Stimulated activated CD4-positive, alpha-beta T cell treated with anti-CD3 and anti-CD28 coated beads, Interleukin-15, amount 100 ng/mL, for 48 hours (primary cell): Measurements from ENCODE around the gene MXD4.
A peak's percentile ranks its signal among the peaks of the same experiment; 100 is the strongest.

Experiments
- DNase-seq, 2 donors: peaks; one replicate each; pipeline ENCODE4 v3.0.0-alpha.2; 2020; ENCODE audit warnings: low read depth in 2 of 2

The MXD4 gene

GRCh38 chr4:2292646-2293108 is 30.8 kb upstream of the MXD4 start:
- no peak for DNase-seq

GRCh38 chr4:2291705-2292645 is 30.1 kb upstream of the MXD4 start:
- DNase-seq: no peak

- DNase-seq: peak; percentile 21 to 37
Measured at GRCh38 chr4:2290974-2291704, 29.2 kb upstream of the MXD4 start.

DNA sequence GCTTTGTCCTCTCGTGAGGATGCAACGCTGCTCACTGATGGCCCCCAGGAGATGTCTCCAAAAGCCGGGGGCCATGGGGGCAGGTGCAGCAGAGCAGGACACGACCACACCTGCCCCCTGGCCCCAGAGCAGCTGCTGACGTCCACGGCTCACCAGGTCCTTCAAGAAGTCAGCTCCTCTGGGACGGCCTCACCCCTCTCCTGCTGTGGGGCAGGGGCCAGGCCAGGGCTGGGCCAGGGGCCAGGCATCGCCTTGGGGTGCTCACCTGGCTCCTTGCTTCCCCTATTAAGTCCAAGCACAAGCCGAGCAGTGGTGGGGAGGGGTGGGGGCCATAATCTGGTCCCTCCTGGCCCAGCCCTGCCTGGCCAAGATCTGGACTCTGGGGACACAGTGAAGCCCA is 28.6 kb upstream of the MXD4 start:
- DNase-seq: no peak

- DNase-seq: no peak
Measured at GRCh38 chr4:2289955-2290333, 28.0 kb upstream of the MXD4 start.

DNA sequence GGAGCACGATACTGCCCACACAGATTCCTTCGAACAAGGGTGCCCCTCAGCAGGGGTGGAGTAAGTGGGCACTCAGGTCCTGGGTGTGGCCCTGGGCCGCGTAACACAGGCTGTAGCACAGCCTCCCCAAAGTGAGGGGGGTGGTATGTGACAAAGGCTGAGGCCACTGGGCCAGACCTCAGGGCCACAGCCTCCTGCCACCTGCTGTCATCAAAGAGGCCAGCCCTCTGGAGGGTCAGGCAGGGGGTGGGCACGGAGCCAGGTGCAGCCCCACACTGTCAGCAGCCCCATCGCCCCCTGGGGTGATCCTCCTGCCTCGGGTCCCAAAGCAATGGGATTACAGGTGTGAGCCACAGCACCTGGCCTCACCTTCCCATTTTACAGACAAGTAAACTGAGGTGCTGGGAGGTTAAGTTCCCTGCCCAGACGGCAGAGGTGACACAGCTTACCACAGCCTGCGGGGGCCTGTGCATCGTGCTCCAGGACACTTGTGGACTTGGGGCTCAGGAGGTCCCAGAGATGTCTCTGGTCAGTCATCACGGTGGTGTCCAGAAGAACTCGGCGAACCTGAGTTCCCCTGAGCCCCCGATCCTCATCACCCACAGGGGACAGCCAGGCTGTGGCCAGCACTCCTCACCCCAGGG is 27.5 kb upstream of the MXD4 start:
- no peak for DNase-seq

DNA sequence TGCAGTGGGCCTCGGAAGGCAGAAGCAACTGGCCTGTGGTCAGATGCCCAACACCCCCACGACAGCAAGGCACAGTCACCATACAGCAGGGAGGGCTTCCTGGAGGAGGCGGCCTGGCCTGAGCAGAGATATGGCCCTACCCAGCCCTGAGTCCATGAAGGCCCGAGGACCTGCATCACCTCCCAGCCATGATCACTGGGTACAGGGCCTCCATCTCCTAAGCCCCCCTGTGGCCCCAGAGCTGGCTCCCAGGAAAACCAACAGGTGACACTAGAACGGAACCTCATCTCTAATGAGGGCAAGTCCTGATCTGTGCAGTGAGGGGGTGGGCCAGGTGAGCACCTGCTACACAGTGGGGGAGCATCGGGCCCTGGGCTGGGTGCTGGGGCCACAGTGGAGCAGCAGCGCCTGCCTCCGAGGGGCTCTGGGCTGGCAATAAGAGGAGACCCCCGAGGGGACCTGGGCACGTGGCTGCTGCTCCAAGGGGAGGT is 26.2 kb upstream of the MXD4 start:
- no peak for DNase-seq

GRCh38 chr4:2287594-2287915 is 25.6 kb upstream of the MXD4 start:
- no peak for DNase-seq

DNA sequence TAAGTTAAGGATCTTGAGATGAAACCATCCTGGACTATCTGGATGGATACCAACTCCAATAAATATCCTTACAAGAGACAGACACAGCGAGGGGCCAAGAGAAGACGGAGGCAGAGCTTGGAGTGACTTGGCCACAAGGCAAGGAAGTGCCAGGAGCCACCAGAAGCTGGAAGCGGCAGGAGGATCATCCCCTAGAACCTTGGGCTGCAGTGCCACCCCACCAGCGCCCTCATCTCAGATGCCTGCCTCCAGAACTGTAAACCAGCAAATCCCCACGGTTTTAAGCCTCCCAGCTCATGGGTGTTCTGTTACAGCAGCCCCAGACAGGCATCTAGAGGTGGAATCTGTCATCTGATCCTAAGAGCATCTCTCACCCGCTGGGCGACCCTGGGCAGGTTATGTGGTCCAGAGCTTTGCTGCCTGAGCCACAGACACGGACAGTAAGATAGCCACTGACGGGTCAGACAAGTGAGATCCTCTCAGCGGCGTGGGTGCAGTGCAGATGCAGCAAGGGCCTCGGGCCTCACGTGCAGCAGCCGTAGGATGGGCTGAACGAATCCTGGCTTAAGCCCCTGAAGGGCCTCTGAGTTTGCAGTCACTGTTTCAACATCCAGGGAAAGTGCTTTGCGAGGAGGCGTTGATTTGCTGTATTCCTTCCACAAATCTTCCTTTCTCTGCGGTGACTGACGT is 25.1 kb upstream of the MXD4 start:
- no peak for DNase-seq

DNA sequence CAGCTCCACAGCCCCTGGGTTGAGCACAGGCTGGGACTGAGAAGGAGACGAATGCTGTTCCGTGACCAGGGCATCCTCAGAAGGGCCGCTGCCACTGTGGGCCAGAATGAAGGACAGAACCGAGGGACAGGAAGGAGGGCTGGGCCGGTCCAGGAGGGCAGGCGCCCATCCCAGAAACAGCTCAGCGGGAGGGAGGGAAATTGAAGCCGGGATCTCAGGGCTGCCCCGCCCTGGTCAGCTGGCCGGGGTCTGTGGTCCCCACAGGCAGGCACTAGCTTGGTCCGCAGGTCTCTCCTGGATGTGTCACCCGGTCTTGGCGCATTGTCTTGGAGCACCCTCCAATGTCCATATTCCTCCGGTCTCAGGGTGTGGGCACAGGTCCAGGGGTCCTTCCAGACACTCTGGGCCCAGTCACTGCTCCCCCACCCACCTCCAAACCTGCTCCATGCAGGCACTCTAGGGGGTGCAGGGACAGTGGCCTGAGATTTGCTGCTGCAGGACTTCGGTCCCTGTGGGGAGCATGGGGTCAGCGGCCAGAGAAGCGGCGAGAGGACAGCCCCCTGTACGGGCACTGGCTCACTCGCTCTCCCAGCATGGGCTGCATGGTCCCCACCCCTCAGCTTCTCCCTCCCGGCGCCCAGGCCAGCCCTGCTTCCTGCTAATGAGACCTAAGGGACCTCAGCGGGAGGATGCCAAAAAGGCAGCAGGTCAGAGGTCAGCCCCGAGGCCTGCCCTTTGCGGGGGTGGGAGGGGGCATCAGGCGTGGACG is 23.9 kb upstream of the MXD4 start:
- no peak for DNase-seq

- DNase-seq: no peak
Measured at GRCh38 chr4:2284934-2285612, 23.2 kb upstream of the MXD4 start.

GRCh38 chr4:2284161-2284933 is 22.4 kb upstream of the MXD4 start:
- no peak for DNase-seq

DNA sequence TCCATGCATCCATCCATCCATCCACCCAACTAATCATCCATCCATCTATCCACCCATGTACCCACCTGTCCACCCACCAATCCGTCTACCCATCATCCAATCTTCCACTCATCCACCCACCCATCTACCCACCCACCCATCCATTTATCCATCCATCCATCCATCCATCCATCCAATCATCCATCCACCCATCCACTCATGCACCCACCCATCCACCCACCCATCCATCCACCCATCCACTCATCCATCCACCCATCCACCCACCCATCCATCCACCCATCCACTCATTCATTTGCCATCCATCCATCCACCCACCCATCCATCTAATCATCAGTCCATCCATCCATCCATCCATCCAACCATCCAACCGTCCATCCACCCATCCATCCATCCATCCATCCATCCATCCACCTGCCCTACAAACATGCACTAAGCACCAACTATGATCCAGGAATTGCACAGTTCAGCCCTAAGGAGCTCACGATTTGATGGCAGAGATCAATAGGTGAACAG is 21.3 kb upstream of the MXD4 start:
- no peak for DNase-seq

DNA sequence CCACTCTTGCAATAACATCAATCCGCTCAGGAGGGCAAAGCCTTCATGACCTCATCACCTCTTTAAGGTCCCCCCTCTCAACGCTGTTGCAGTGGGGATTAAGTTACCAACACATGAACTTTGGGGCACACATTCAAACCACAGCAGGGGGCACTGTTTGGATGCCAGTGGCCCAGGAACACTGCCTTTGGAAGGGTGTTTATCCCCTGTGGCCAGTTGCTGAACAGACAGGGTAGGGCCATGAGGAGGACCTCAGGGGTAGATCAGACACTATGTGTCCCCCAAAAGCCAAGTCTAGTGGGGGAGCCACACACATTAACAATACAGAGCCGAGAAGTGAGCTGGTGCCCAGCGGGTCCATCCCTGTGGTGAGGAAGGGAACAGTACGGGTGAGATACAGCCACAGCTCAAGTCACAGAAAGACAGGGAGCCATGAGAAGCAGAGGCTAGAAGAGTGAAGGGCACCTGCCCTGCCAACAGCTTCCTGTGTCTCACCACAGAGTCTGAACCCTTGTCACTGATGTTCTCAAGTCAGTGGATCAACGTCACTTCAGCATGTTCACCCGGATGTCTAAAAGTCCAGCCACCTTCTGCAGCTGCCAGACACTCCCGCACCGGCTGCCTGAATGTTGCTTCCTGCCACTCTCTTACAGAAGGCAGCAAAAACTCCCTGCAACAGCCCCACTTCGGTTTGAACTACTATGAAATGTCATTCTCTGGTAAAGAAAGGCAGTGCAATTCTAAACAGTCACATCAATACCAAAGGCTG is 19.9 kb upstream of the MXD4 start:
- DNase-seq: peak; percentile 42 to 49

DNA sequence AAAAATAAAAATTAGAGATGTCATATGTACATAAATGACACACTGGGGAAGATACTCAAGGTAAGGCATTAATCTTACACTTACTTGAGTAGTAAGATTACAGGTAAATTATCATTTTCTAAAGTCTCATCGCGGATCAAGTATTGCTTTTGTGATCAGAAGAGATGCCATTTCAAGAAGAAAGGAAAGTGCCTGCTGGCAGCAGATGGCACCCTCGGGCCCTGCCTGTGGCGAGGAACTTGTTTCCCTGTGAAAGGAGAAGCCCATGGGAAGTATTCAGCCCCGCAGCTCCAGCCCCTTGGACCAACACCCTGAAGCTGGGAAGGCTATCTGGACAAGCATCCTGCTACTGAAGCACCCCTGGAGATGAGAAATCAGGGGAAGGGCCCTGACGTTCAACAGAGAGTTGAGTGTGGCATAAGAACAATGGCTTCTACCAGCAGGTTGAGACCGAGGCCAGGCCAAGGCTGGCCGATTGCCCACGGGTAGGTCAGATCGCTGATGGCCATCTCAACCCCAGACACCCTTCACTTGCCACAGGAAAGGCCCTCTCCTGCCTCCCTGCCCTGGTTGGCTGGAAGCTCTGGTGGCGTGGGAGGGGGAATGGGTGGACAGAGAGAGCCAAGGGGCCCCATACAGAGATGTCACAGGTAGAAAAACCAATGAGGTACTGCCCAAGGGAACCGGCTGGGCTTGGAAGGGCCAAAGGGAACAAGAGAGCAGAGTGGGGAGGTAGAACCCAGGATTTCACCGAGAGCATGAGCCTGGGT is 18.8 kb upstream of the MXD4 start:
- no peak for DNase-seq

DNA sequence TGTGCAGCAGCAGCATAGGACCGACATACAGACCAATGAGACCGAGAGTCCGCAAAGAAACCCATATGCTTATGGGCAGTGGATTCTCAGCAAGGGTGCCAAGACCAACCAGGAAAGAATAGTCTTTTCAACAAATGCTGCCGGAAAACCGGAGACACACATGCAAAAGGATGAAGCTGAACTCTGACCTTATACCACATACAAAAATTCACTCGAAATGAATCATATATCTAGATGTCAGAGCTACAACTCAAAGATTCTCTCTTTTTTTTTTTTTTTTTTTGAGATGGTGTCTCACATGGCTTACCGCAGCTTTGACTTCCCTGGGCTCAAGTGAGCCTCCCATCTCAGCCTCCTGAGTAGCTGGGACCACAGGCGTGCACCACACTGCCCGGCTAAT is 16.0 kb upstream of the MXD4 start:
- no peak for DNase-seq

GRCh38 chr4:2276581-2277325 is 14.8 kb upstream of the MXD4 start:
- no peak for DNase-seq
